ENCODE results near the gene MMP26.
"Not testable (repeated sequence)": the region's sequence is repeated elsewhere in the genome, so short reads cannot be mapped to it uniquely, and the experiment has no call there.

MMP26 gene

DNA sequence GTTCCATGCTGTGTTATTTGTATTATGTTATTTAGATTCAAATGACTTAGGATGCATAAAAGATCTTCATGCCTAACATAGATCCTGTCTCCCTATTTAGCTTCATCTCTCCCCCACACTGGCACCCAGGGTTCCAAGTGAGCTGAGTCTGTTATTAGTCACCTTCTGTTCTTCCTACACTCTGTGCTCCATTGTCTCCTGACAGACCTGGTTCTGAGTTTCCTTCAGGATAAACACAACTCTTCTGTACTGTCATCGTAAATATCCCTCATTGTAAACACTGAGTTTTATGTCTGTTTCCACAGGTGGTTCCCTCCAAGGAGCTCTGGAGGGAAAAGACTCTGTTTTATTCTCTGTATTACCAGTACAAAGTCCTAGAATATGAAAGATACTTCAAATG is 8.7 kb downstream of the MMP26 start:
- H3K4me3 ChIP-seq (ENCODE audit: low read depth, low read length): no peak overlapping the region
- DNase-seq: no peak

DNA sequence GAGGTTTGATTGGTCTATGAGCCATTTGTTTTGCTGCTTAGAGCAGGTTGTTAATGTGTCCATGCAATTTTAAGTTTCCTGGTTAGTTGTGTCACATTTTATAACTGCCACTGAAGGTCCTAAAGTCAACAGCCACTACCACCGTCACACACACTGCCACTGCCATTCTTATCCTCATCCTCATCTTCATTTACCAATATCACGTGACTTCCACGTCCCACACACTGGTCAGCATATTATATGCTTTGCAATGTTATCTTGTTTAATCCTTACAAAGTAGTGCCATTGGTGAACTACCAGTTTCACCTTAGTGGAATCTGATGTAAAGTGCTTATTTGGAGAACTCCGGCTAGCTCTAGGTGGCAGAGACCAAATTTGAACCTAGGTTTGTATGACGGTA is 9.7 kb downstream of the MMP26 start:
- H3K36me3 ChIP-seq: no peaks in the 10 kb centered on the region
- no peaks in the 10 kb centered on the region for H3K4me1 ChIP-seq
- DNase-seq: no peak
- H3K27me3 ChIP-seq: no peaks in the 10 kb centered on the region
- TF ChIP-seq, protein P1, sequence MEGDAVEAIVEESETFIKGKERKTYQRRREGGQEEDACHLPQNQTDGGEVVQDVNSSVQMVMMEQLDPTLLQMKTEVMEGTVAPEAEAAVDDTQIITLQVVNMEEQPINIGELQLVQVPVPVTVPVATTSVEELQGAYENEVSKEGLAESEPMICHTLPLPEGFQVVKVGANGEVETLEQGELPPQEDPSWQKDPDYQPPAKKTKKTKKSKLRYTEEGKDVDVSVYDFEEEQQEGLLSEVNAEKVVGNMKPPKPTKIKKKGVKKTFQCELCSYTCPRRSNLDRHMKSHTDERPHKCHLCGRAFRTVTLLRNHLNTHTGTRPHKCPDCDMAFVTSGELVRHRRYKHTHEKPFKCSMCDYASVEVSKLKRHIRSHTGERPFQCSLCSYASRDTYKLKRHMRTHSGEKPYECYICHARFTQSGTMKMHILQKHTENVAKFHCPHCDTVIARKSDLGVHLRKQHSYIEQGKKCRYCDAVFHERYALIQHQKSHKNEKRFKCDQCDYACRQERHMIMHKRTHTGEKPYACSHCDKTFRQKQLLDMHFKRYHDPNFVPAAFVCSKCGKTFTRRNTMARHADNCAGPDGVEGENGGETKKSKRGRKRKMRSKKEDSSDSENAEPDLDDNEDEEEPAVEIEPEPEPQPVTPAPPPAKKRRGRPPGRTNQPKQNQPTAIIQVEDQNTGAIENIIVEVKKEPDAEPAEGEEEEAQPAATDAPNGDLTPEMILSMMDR (IDR thresholded peaks at IDR 0.05; ENCODE audit: low read depth, low read length): no peak
- no peaks in the 10 kb centered on the region for H3K9me3 ChIP-seq
- H3K4me3 ChIP-seq (ENCODE audit: low read depth, low read length): no peak overlapping the region

More for the DNA sequence above, 8.7 kb downstream of the MMP26 start:
- Histone ChIP-seq H3K27me3 (no peaks in the 10 kb centered on the region), H3K9me3 (no peaks in the 10 kb centered on the region), H3K36me3 (no peaks in the 10 kb centered on the region), H3K4me1 (no peaks in the 10 kb centered on the region)
- TF ChIP-seq, protein P1 (IDR thresholded peaks at IDR 0.05; ENCODE audit: low read depth, low read length): no peak

DNA sequence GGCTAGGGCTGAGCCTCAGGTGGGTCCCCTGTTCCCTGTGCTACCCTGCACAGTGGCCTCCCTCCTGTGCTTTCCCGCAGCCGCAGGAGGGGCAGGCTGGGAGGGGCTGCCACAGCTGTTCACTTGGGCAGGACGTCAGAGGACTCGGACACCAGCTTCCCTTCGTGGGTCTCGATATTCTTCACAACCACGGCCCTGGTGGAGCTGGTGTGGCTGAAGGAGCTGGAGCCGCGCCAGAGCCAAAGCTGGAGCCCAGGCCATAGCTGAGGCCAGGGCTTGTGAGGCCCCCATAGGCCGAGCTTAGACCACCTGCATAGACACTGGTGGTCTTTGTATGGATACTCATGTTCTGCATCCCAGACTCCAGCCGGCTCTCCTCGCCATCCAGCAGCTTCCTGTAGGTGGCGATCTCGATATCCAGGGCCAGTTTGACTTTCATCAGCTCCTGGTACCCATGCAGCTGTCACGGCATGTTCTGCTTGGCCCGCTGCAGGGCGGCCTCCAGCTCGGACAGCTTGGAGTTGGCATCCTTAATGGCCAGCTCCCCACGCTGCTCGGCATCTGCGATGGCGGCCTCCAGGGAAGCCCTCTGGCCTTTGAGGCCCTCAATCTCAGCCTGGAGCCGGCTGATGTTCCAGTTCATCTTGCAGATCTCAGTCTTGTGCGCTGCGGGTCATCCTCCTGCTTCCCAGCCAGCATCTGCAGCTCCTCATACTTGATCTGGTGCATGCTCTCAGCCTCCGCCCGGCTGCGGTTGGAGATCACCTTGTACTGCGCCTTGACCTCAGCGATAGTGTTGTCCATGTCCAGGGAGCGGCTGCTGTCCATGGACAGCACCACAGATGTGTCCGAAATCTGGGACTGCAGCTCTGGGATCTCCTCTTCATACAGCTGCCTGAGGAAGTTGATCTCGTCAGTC is 18.3 kb downstream of the MMP26 start:
- not testable (repeated sequence) for H3K27me3 ChIP-seq; H3K9me3 ChIP-seq; H3K36me3 ChIP-seq; H3K4me1 ChIP-seq; DNase-seq; H3K4me3 ChIP-seq (ENCODE audit: low read depth, low read length)

- no peaks in the 10 kb centered on the region for H3K36me3 ChIP-seq
- no peaks in the 10 kb centered on the region for H3K27me3 ChIP-seq
- H3K4me3 ChIP-seq (ENCODE audit: low read depth, low read length): no peak overlapping the region
- H3K4me1 ChIP-seq: no peaks in the 10 kb centered on the region
- no peak for DNase-seq
- no peaks in the 10 kb centered on the region for H3K9me3 ChIP-seq
- TF ChIP-seq, protein P1 (IDR thresholded peaks at IDR 0.05; ENCODE audit: low read depth, low read length): no peak
Observed at GRCh38 chr11:4727171-4727570, 22.6 kb downstream of the MMP26 start.

- TF ChIP-seq, protein P1 (IDR thresholded peaks at IDR 0.05; ENCODE audit: low read depth, low read length): no peak
- Histone ChIP-seq H3K4me1 (no peaks in the 10 kb centered on the region), H3K36me3 (no peaks in the 10 kb centered on the region), H3K9me3 (no peaks in the 10 kb centered on the region), H3K4me3 (ENCODE audit: low read depth, low read length) (no peak overlapping the region), H3K27me3 (no peaks in the 10 kb centered on the region)
- no peak for DNase-seq
Observed at GRCh38 chr11:4740735-4741134, 36.2 kb downstream of the MMP26 start.

DNA sequence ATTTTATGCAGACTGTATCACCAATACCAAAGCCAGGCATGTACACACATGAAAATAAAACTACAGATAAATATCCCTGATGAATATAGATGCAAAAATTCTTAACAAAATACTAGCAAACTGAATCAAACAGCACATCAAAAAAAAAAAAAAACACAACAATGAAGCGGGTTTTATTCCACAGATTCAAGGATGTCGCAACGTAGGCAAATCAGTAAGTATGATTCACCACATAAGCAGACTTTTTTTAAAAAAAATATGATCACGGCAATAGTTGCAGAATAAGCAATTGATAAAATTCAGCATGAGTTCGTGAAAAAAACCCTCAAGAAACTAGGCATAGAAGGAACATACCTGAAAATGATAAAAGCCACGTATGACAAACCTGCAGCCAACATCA is 43.9 kb downstream of the MMP26 start:
- Histone ChIP-seq H3K36me3 (no peaks in the 10 kb centered on the region), H3K4me1 (no peaks in the 10 kb centered on the region), H3K27me3 (no peaks in the 10 kb centered on the region), H3K9me3 (no peaks in the 10 kb centered on the region), H3K4me3 (ENCODE audit: low read depth, low read length) (no peak overlapping the region)
- DNase-seq: no peak
- TF ChIP-seq, protein P1 (IDR thresholded peaks at IDR 0.05; ENCODE audit: low read depth, low read length): no peak
